Mesenchymal stem cell (in vitro differentiated cells and primary cell): ENCODE data around the gene DUSP18.

Experiments
- DNase-seq: peaks from one replicate; pipeline ENCODE4 v3.0.0-alpha.2; 2013
- H2AFZ ChIP-seq: one replicate; pipeline ENCODE4 v1.6.1; 2013; ENCODE audit warnings: low read depth, mild to moderate bottlenecking, control low read depth, inconsistent platforms, low read length, moderate library complexity
- H2AK5ac ChIP-seq: 2 replicates; pipeline ENCODE4 v1.6.1; 2013; ENCODE audit warnings: low read length, moderate library complexity, mild to moderate bottlenecking, inconsistent platforms; ENCODE audit not compliant: severe bottlenecking
- H2BK120ac ChIP-seq: one replicate; pipeline ENCODE4 v1.6.1; 2013; ENCODE audit warnings: low read depth, mild to moderate bottlenecking, inconsistent platforms, low read length, moderate library complexity
- H2BK12ac ChIP-seq, 2 experiments: one replicate each; pipeline ENCODE4 v1.6.1; 2013; ENCODE audit warnings: inconsistent platforms in 2 of 2, low read length in 2 of 2, mild to moderate bottlenecking in 2 of 2, moderate library complexity in 2 of 2, control low read depth in 1 of 2
- H2BK15ac ChIP-seq: one replicate; pipeline ENCODE4 v1.6.1; 2013; ENCODE audit warnings: mild to moderate bottlenecking, low read depth, inconsistent platforms; ENCODE audit not compliant: poor library complexity, severe bottlenecking
- H2BK5ac ChIP-seq: 2 replicates; pipeline ENCODE4 v1.6.1; 2013; ENCODE audit warnings: low read depth, mild to moderate bottlenecking, low read length, control low read depth, inconsistent platforms; ENCODE audit not compliant: poor library complexity, severe bottlenecking
- H3K14ac ChIP-seq, 2 experiments: one replicate each; pipeline ENCODE4 v1.6.1; 2013; ENCODE audit warnings: inconsistent platforms in 2 of 2, low read length in 2 of 2, control low read depth in 1 of 2, mild to moderate bottlenecking in 1 of 2, moderate library complexity in 1 of 2
- H3K18ac ChIP-seq, 2 experiments: one replicate each; pipeline ENCODE4 v1.6.1; 2013; ENCODE audit warnings: inconsistent platforms in 2 of 2, low read length in 2 of 2, control low read depth in 1 of 2, low read depth in 1 of 2, mild to moderate bottlenecking in 1 of 2
- H3K23ac ChIP-seq, 2 experiments: one replicate each; pipeline ENCODE4 v1.6.1; 2013; ENCODE audit warnings: inconsistent platforms in 2 of 2, low read length in 2 of 2, mild to moderate bottlenecking in 2 of 2, moderate library complexity in 2 of 2, control low read depth in 1 of 2
- H3K27ac ChIP-seq: 2 replicates; pipeline ENCODE4 v1.5.1; 2013; ENCODE audit warnings: mild to moderate bottlenecking, moderate library complexity, low read length, control low read depth, inconsistent platforms; ENCODE audit not compliant: poor library complexity, severe bottlenecking
- H3K27me3 ChIP-seq, 2 experiments: 2 replicates each; pipeline versions ENCODE4 v1.6.1 to v1.7.0; 2013; ENCODE audit warnings: low read length in 2 of 2, mild to moderate bottlenecking in 2 of 2, moderate library complexity in 2 of 2, control low read depth in 1 of 2, inconsistent platforms in 1 of 2; ENCODE audit not compliant: control insufficient read depth in 1 of 2, insufficient read depth in 1 of 2
- H3K36me3 ChIP-seq, 2 experiments: 2 replicates each; pipeline versions ENCODE4 v1.6.1 to v1.7.0; 2013; ENCODE audit warnings: low read length in 2 of 2, control low read depth in 1 of 2, inconsistent platforms in 1 of 2, low read depth in 1 of 2, mild to moderate bottlenecking in 1 of 2; ENCODE audit not compliant: insufficient read depth in 2 of 2, control insufficient read depth in 1 of 2
- H3K4ac ChIP-seq, 2 experiments: one replicate each; pipeline ENCODE4 v1.6.1; 2013; ENCODE audit warnings: inconsistent platforms in 2 of 2, low read length in 2 of 2, mild to moderate bottlenecking in 2 of 2, moderate library complexity in 2 of 2, control low read depth in 1 of 2, low read depth in 1 of 2
- H3K4me1 ChIP-seq: 2 replicates; pipeline ENCODE4 v1.6.1; 2013; ENCODE audit warnings: low read depth, low read length, control low read depth; ENCODE audit not compliant: control insufficient read depth, insufficient read depth
- H3K4me2 ChIP-seq: 2 replicates; pipeline ENCODE4 v1.6.1; 2013; ENCODE audit warnings: low read length, mild to moderate bottlenecking, inconsistent platforms; ENCODE audit not compliant: poor library complexity, severe bottlenecking
- H3K4me3 ChIP-seq, 2 experiments: 2 replicates each; pipeline versions ENCODE4 v1.5.1 to v1.7.0; 2013; ENCODE audit warnings: low read length in 2 of 2, mild to moderate bottlenecking in 2 of 2, control low read depth in 1 of 2, low read depth in 1 of 2; ENCODE audit not compliant: insufficient read depth in 1 of 2
- H3K79me1 ChIP-seq: replicated peaks from 2 replicates; pipeline ENCODE4 v1.6.1; 2013; ENCODE audit warnings: mild to moderate bottlenecking, control low read depth, low read length, inconsistent platforms; ENCODE audit not compliant: poor library complexity, severe bottlenecking
- H3K9ac ChIP-seq: 2 replicates; pipeline ENCODE4 v1.7.0; 2013; ENCODE audit warnings: mild to moderate bottlenecking, low read length, moderate library complexity
- H3K9me3 ChIP-seq: 2 replicates; pipeline ENCODE4 v1.7.0; 2013; ENCODE audit warnings: mild to moderate bottlenecking, low read length; ENCODE audit not compliant: control insufficient read depth
- H4K8ac ChIP-seq: one replicate; pipeline ENCODE4 v1.6.1; 2013; ENCODE audit warnings: inconsistent platforms, mild to moderate bottlenecking, low read length, moderate library complexity
- H4K91ac ChIP-seq: one replicate; pipeline ENCODE4 v1.6.1; 2013; ENCODE audit warnings: mild to moderate bottlenecking, low read length, inconsistent platforms
- WGBS: methylation state at CpG from one replicate; pipeline ENCODE4 v1.1.7; 2013; ENCODE audit warnings: mixed read lengths; 5-methylcytosine and 5-hydroxymethylcytosine counted together

Gene DUSP18

DNA sequence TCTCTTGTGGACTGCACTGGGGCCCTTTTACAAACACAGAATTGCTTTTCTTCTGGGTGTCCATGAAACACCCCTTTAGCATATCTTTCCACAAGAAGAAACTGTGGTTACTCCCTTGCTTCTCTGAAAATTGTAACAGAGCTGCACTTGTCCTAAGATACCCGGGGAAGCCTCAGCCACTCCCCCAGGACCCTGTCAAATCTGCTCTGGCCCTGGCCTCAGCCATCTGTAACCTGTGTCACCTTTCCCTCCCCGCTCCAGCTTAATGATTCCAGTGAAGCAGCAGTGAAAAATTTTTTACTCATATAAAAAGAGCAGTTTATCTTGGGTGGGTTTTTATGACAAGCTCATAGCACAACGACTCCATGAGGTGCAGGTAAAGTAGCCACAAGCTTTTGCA lies 3.4 kb upstream of the DUSP18 start:
- Histone ChIP-seq H4K8ac (no peak overlapping the region), H2BK5ac (no peak overlapping the region), H4K91ac (no peak overlapping the region), H2BK15ac (no peak overlapping the region), H3K27ac (no peak overlapping the region), H2AK5ac (no peak overlapping the region), H2AFZ (no peak overlapping the region), H3K18ac (no peak overlapping the region), H2BK12ac (no peak overlapping the region), H3K4me2 (no peak overlapping the region), H3K23ac (no peak overlapping the region), H3K36me3 (no peaks in the 10 kb centered on the region), H3K4me3 (no peak overlapping the region), H3K14ac (no peak overlapping the region), H3K27me3 (peaks cover 0 to 12% of the 10 kb centered on the region in 2 experiments), H3K4ac (no peak overlapping the region), H2BK120ac (no peak overlapping the region), H3K9ac (no peak overlapping the region), H3K79me1 (peaks cover 6% of the 10 kb centered on the region), H3K4me1 (peaks cover 7% of the 10 kb centered on the region), H3K9me3 (no peaks in the 10 kb centered on the region)
- DNase-seq = no peak
- 86% methylated on average over 2 of the region's 3 CpGs for WGBS

DNA sequence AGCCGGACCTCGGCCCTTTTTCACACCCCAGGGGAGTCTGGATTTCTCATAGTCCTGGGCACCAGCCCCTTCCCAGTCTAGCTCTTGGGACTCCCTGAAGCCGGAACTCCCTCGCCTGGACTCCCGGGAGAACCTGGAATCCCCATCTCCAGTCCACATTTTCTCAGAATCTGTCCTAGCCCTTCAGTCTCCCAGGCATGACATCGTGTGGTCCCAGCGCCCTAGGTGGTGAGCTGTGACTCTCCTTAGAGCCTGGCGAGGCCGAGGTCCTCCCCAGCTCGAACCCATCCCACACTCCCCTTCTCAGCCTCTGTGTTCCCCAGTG lies 673 bp upstream of the DUSP18 start:
- Histone ChIP-seq H3K27ac (no peak overlapping the region), H3K4me2 (peak overlapping the region; percentile 79), H2AK5ac (no peak overlapping the region), H2BK15ac (no peak overlapping the region), H3K79me1 (peaks cover 21% of the 10 kb centered on the region), H3K4me1 (peaks cover 8% of the 10 kb centered on the region), H3K18ac (peak overlapping the region; percentile 77 to 87), H2BK12ac (peak overlapping the region in 1 of 2 experiments; percentile 15), H3K4me3 (peak overlapping the region; percentile 91 to 94), H3K36me3 (peaks cover 13 to 14% of the 10 kb centered on the region in 2 experiments), H2BK120ac (no peak overlapping the region), H3K27me3 (no peaks in the 10 kb centered on the region), H2BK5ac (no peak overlapping the region), H4K8ac (peak overlapping the region; percentile 85), H3K14ac (no peak overlapping the region), H4K91ac (no peak overlapping the region), H3K23ac (peak overlapping the region in 1 of 2 experiments; percentile 34), H3K9ac (peak overlapping the region; percentile 97), H3K4ac (peak overlapping the region; percentile 42 to 49), H3K9me3 (no peaks in the 10 kb centered on the region), H2AFZ (peak overlapping the region; percentile 95)
- WGBS = 24% methylated on average over 10 of the region's 10 CpGs
- no peak for DNase-seq

DNA sequence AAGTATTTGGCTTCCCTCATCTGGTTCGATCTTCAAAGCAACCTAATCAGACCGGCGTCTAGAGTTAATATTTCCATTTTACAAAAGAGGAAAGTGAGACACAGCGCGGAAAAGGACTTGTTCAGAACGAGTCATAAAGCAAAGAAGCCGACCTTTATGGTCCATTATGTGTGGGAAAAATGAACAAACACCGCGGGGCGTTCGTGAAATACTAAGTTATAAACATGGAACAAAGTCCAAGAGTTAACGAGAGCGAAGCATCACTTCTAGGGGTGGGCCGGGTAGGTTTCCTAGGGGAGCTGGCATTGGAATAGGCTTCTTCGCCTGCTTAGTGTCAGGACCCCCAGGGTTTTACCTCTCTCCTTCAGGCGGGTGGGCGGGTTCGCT lies 575 bp downstream of the DUSP18 start:
- Histone ChIP-seq H3K14ac (no peak overlapping the region), H2AFZ (peak overlapping the region; percentile 59), H2BK15ac (no peak overlapping the region), H3K4me2 (peak overlapping the region; percentile 79), H3K4ac (no peak overlapping the region), H2BK5ac (no peak overlapping the region), H3K4me1 (peaks cover 9% of the 10 kb centered on the region), H2BK120ac (no peak overlapping the region), H3K27ac (no peak overlapping the region), H3K27me3 (no peaks in the 10 kb centered on the region), H4K91ac (no peak overlapping the region), H4K8ac (peak overlapping the region; percentile 19), H3K23ac (no peak overlapping the region), H2BK12ac (no peak overlapping the region), H3K4me3 (peak overlapping the region; percentile 91 to 94), H3K18ac (peak overlapping the region in 1 of 2 experiments; percentile 46), H3K36me3 (peaks cover 24 to 26% of the 10 kb centered on the region in 2 experiments), H3K79me1 (peaks cover 22% of the 10 kb centered on the region), H3K9me3 (no peaks in the 10 kb centered on the region), H3K9ac (peak overlapping the region; percentile 97), H2AK5ac (no peak overlapping the region)
- 25% methylated on average over 18 of the region's 18 CpGs for WGBS
- DNase-seq = no peak

DNA sequence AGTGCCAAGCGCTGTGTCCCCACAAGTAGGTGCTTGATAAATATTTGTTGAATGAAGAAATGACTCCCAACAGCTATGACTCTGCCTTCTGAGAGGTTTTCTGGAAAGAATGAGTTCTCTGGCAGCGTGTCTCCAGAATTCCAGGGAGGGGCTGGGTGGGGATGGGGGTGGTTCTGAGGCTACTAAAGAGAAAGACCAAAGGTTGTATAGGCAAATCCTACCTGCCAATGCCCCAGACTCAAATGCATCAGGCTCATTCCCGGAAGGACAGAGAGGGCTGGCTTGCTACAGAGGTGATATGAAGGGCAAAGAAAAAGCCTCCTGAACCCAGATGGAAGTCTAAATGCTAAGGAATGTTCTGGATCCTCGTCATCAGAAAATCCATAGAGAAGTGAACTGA lies 1.9 kb downstream of the DUSP18 start:
- Histone ChIP-seq H3K14ac (no peak overlapping the region), H2BK12ac (no peak overlapping the region), H3K4me1 (peaks cover 9% of the 10 kb centered on the region), H4K91ac (peak overlapping the region; percentile 18), H3K18ac (no peak overlapping the region), H3K36me3 (peaks cover 26 to 33% of the 10 kb centered on the region in 2 experiments), H3K27ac (no peak overlapping the region), H3K23ac (no peak overlapping the region), H4K8ac (no peak overlapping the region), H2BK15ac (no peak overlapping the region), H3K27me3 (no peaks in the 10 kb centered on the region), H2BK120ac (no peak overlapping the region), H3K9ac (no peak overlapping the region), H3K9me3 (no peaks in the 10 kb centered on the region), H3K4me2 (no peak overlapping the region), H3K79me1 (peaks cover 22% of the 10 kb centered on the region), H2AFZ (no peak overlapping the region), H2AK5ac (no peak overlapping the region), H3K4ac (no peak overlapping the region), H3K4me3 (peak overlapping the region in 1 of 2 experiments; percentile 22), H2BK5ac (no peak overlapping the region)
- 95% methylated on average over 3 of the region's 4 CpGs for WGBS
- DNase-seq = no peak
